Measurements from ENCODE around the gene NDP.
"Not testable (repeated sequence)": the region's sequence is repeated elsewhere in the genome, so short reads cannot be mapped to it uniquely, and the experiment has no call there.

NDP gene

GRCh38 chrX:43922032-43922431 lies 51.2 kb downstream of the NDP start:
- not testable (repeated sequence) for H3K36me3 ChIP-seq (ENCODE audit: control insufficient read depth in 1 of 2, insufficient read depth in 2 of 2, low read depth in 1 of 2, low read length in 2 of 2); H3K9ac ChIP-seq (ENCODE audit: low read length); H2BK12ac ChIP-seq (ENCODE audit: low read length in 2 of 2); DNase-seq; H3K4ac ChIP-seq (ENCODE audit: low read depth in 1 of 2, low read length in 2 of 2); H3K14ac ChIP-seq (ENCODE audit: low read length in 2 of 2); H3K23ac ChIP-seq (ENCODE audit: low read length in 2 of 2); H3K4me1 ChIP-seq (ENCODE audit: control insufficient read depth, insufficient read depth, low read depth, low read length); H2BK15ac ChIP-seq (ENCODE audit: low read depth, poor library complexity, severe bottlenecking); H3K4me3 ChIP-seq (ENCODE audit: insufficient read depth in 1 of 2, low read depth in 1 of 2, low read length in 2 of 2); H2BK120ac ChIP-seq (ENCODE audit: low read depth, low read length); H2AK5ac ChIP-seq (ENCODE audit: low read length, severe bottlenecking); H4K91ac ChIP-seq (ENCODE audit: low read length); H4K8ac ChIP-seq (ENCODE audit: low read length); H3K79me1 ChIP-seq (replicated peaks; ENCODE audit: low read length, poor library complexity, severe bottlenecking); H2AFZ ChIP-seq (ENCODE audit: low read depth, low read length); H3K9me3 ChIP-seq (ENCODE audit: control insufficient read depth, low read length); H3K27ac ChIP-seq (ENCODE audit: low read length, poor library complexity, severe bottlenecking); H3K4me2 ChIP-seq (ENCODE audit: low read length, poor library complexity, severe bottlenecking); H3K27me3 ChIP-seq (ENCODE audit: control insufficient read depth in 1 of 2, insufficient read depth in 1 of 2, low read length in 2 of 2); H3K18ac ChIP-seq (ENCODE audit: low read depth in 1 of 2, low read length in 2 of 2); H2BK5ac ChIP-seq (ENCODE audit: low read depth, low read length, poor library complexity, severe bottlenecking)
- no CpG with 5 or more reads among the region's 3 CpGs for WGBS

- not testable (repeated sequence) for H3K36me3 ChIP-seq (ENCODE audit: control insufficient read depth in 1 of 2, insufficient read depth in 2 of 2, low read depth in 1 of 2, low read length in 2 of 2); H3K9me3 ChIP-seq (ENCODE audit: control insufficient read depth, low read length); H2BK12ac ChIP-seq (ENCODE audit: low read length in 2 of 2); H2AK5ac ChIP-seq (ENCODE audit: low read length, severe bottlenecking); H2BK120ac ChIP-seq (ENCODE audit: low read depth, low read length); H3K4ac ChIP-seq (ENCODE audit: low read depth in 1 of 2, low read length in 2 of 2); H3K23ac ChIP-seq (ENCODE audit: low read length in 2 of 2); H4K91ac ChIP-seq (ENCODE audit: low read length); H3K4me3 ChIP-seq (ENCODE audit: insufficient read depth in 1 of 2, low read depth in 1 of 2, low read length in 2 of 2); H3K9ac ChIP-seq (ENCODE audit: low read length); H3K79me1 ChIP-seq (replicated peaks; ENCODE audit: low read length, poor library complexity, severe bottlenecking); H2BK15ac ChIP-seq (ENCODE audit: low read depth, poor library complexity, severe bottlenecking); H4K8ac ChIP-seq (ENCODE audit: low read length); H3K14ac ChIP-seq (ENCODE audit: low read length in 2 of 2); H3K27ac ChIP-seq (ENCODE audit: low read length, poor library complexity, severe bottlenecking); H3K4me1 ChIP-seq (ENCODE audit: control insufficient read depth, insufficient read depth, low read depth, low read length); H3K4me2 ChIP-seq (ENCODE audit: low read length, poor library complexity, severe bottlenecking); H3K18ac ChIP-seq (ENCODE audit: low read depth in 1 of 2, low read length in 2 of 2); H2BK5ac ChIP-seq (ENCODE audit: low read depth, low read length, poor library complexity, severe bottlenecking); H2AFZ ChIP-seq (ENCODE audit: low read depth, low read length); DNase-seq
- 86% methylated on average over 7 of the region's 8 CpGs for WGBS
- H3K27me3 ChIP-seq (ENCODE audit: control insufficient read depth in 1 of 2, insufficient read depth in 1 of 2, low read length in 2 of 2): peaks cover 0 to 18% of the 10 kb centered on the region in 2 experiments
These were observed 62.4 kb downstream of the NDP start for GRCh38 chrX:43910772-43911171.

GRCh38 chrX:43910012-43910411 lies 63.2 kb downstream of the NDP start:
- no peak overlapping the region for H3K14ac ChIP-seq (ENCODE audit: low read length in 2 of 2)
- H2BK15ac ChIP-seq (ENCODE audit: low read depth, poor library complexity, severe bottlenecking): no peak overlapping the region
- no peak overlapping the region for H3K4ac ChIP-seq (ENCODE audit: low read depth in 1 of 2, low read length in 2 of 2)
- H3K4me3 ChIP-seq (ENCODE audit: insufficient read depth in 1 of 2, low read depth in 1 of 2, low read length in 2 of 2): no peak overlapping the region
- H3K27ac ChIP-seq (ENCODE audit: low read length, poor library complexity, severe bottlenecking): no peak overlapping the region
- peaks cover 0 to 18% of the 10 kb centered on the region in 2 experiments for H3K27me3 ChIP-seq (ENCODE audit: control insufficient read depth in 1 of 2, insufficient read depth in 1 of 2, low read length in 2 of 2)
- no peak overlapping the region for H4K8ac ChIP-seq (ENCODE audit: low read length)
- H2BK12ac ChIP-seq (ENCODE audit: low read length in 2 of 2): no peak overlapping the region
- H3K9ac ChIP-seq (ENCODE audit: low read length): no peak overlapping the region
- no peak overlapping the region for H4K91ac ChIP-seq (ENCODE audit: low read length)
- H3K18ac ChIP-seq (ENCODE audit: low read depth in 1 of 2, low read length in 2 of 2): no peak overlapping the region
- no peak overlapping the region for H2AK5ac ChIP-seq (ENCODE audit: low read length, severe bottlenecking)
- H3K4me2 ChIP-seq (ENCODE audit: low read length, poor library complexity, severe bottlenecking): no peak overlapping the region
- DNase-seq: no peak
- H3K4me1 ChIP-seq (ENCODE audit: control insufficient read depth, insufficient read depth, low read depth, low read length): no peaks in the 10 kb centered on the region
- no peaks in the 10 kb centered on the region for H3K36me3 ChIP-seq (ENCODE audit: control insufficient read depth in 1 of 2, insufficient read depth in 2 of 2, low read depth in 1 of 2, low read length in 2 of 2)
- no peak overlapping the region for H2BK120ac ChIP-seq (ENCODE audit: low read depth, low read length)
- no peak overlapping the region for H2AFZ ChIP-seq (ENCODE audit: low read depth, low read length)
- H2BK5ac ChIP-seq (ENCODE audit: low read depth, low read length, poor library complexity, severe bottlenecking): no peak overlapping the region
- no peaks in the 10 kb centered on the region for H3K9me3 ChIP-seq (ENCODE audit: control insufficient read depth, low read length)
- no peaks in the 10 kb centered on the region for H3K79me1 ChIP-seq (replicated peaks; ENCODE audit: low read length, poor library complexity, severe bottlenecking)
- H3K23ac ChIP-seq (ENCODE audit: low read length in 2 of 2): no peak overlapping the region
- WGBS: no CpG with 5 or more reads among the region's 1 CpG

- Histone ChIP-seq H2AFZ (ENCODE audit: low read depth, low read length) (no peak overlapping the region), H3K4me1 (ENCODE audit: control insufficient read depth, insufficient read depth, low read depth, low read length) (no peaks in the 10 kb centered on the region), H4K91ac (ENCODE audit: low read length) (no peak overlapping the region), H3K9me3 (ENCODE audit: control insufficient read depth, low read length) (no peaks in the 10 kb centered on the region), H3K36me3 (ENCODE audit: control insufficient read depth in 1 of 2, insufficient read depth in 2 of 2, low read depth in 1 of 2, low read length in 2 of 2) (no peaks in the 10 kb centered on the region), H3K79me1 (replicated peaks; ENCODE audit: low read length, poor library complexity, severe bottlenecking) (no peaks in the 10 kb centered on the region), H3K4me2 (ENCODE audit: low read length, poor library complexity, severe bottlenecking) (no peak overlapping the region), H2BK12ac (ENCODE audit: low read length in 2 of 2) (no peak overlapping the region), H3K4ac (ENCODE audit: low read depth in 1 of 2, low read length in 2 of 2) (no peak overlapping the region), H3K18ac (ENCODE audit: low read depth in 1 of 2, low read length in 2 of 2) (no peak overlapping the region), H2BK120ac (ENCODE audit: low read depth, low read length) (no peak overlapping the region), H4K8ac (ENCODE audit: low read length) (no peak overlapping the region), H3K9ac (ENCODE audit: low read length) (no peak overlapping the region), H2BK5ac (ENCODE audit: low read depth, low read length, poor library complexity, severe bottlenecking) (no peak overlapping the region), H2AK5ac (ENCODE audit: low read length, severe bottlenecking) (no peak overlapping the region), H3K14ac (ENCODE audit: low read length in 2 of 2) (no peak overlapping the region), H3K4me3 (ENCODE audit: insufficient read depth in 1 of 2, low read depth in 1 of 2, low read length in 2 of 2) (no peak overlapping the region), H3K23ac (ENCODE audit: low read length in 2 of 2) (no peak overlapping the region), H3K27ac (ENCODE audit: low read length, poor library complexity, severe bottlenecking) (no peak overlapping the region), H2BK15ac (ENCODE audit: low read depth, poor library complexity, severe bottlenecking) (no peak overlapping the region), H3K27me3 (ENCODE audit: control insufficient read depth in 1 of 2, insufficient read depth in 1 of 2, low read length in 2 of 2) (peaks cover 0 to 15% of the 10 kb centered on the region in 2 experiments)
- 100% methylated on average over 1 of the region's 1 CpG for WGBS
- no peak for DNase-seq
These were observed 64.0 kb downstream of the NDP start for GRCh38 chrX:43909141-43909540.
